ENCODE results near the gene CNTNAP2. TPM values are rescaled to one million over a fixed set of nuclear protein-coding genes. Genes with fewer than 3 reads are reported as not detected.

CNTNAP2 gene
- total RNA-seq, 1 experiment from 2014 or later: 64.5 TPM

- no peak overlapping the region for H2BK120ac ChIP-seq (ENCODE audit: low read depth, low read length, poor library complexity, severe bottlenecking)
- H3K27ac ChIP-seq (ENCODE audit: insufficient read length, low read depth, low read length): no peak overlapping the region
- no peak for DNase-seq
- no peak overlapping the region for H4K5ac ChIP-seq (ENCODE audit: insufficient read length, low read depth, low read length)
- no peak overlapping the region for H2AK5ac ChIP-seq (ENCODE audit: insufficient read length, low read length)
- no peaks in the 10 kb centered on the region for H3K79me1 ChIP-seq (ENCODE audit: insufficient read depth, low read depth, low read length, poor library complexity, severe bottlenecking)
- H2BK15ac ChIP-seq (ENCODE audit: low read depth, low read length): no peak overlapping the region
- no peak overlapping the region for H3K9ac ChIP-seq (ENCODE audit: extremely low read depth, insufficient read length, low read length)
- H4K20me1 ChIP-seq (ENCODE audit: control insufficient read depth, insufficient read depth, insufficient read length): no peaks in the 10 kb centered on the region
- no peak overlapping the region for H3K14ac ChIP-seq (ENCODE audit: insufficient read depth, low read length)
- no peaks in the 10 kb centered on the region for H3K27me3 ChIP-seq (ENCODE audit: insufficient read depth, low read length)
- H2BK20ac ChIP-seq (ENCODE audit: low read depth, low read length, poor library complexity, severe bottlenecking): no peak overlapping the region
- H3K9me3 ChIP-seq (ENCODE audit: control insufficient read depth, low read depth, low read length): no peaks in the 10 kb centered on the region
- Mint-ChIP-seq H3K27ac (no peak overlapping the region), H3K36me3 (ENCODE audit: insufficient read depth in 1 of 3, low read depth in 3 of 3) (no peaks in the 10 kb centered on the region), H3K4me1 (peaks cover 7 to 9% of the 10 kb centered on the region in 2 experiments), H3K4me3 (no peak overlapping the region), H3K9me3 (no peaks in the 10 kb centered on the region), H3K27me3 (ENCODE audit: low read depth) (no peaks in the 10 kb centered on the region)
- no peaks in the 10 kb centered on the region for H3K4me1 ChIP-seq (ENCODE audit: insufficient read depth, low read length)
- no CpG with 5 or more reads among the region's 2 CpGs for WGBS (ENCODE audit: extremely low coverage, insufficient read length, low lambda C conversion rate)
- H3K18ac ChIP-seq (ENCODE audit: insufficient read length, low read depth, low read length): no peak overlapping the region
- no peak overlapping the region for H3K56ac ChIP-seq (ENCODE audit: insufficient read length, low read depth, low read length)
- no peaks in the 10 kb centered on the region for H3K23me2 ChIP-seq (ENCODE audit: insufficient read length, low read depth, low read length, poor library complexity, severe bottlenecking)
- H4K8ac ChIP-seq (replicated peaks; ENCODE audit: insufficient read length, low read depth, low read length): no peak overlapping the region
- H4K91ac ChIP-seq (ENCODE audit: insufficient read length, low read depth, low read length): no peak overlapping the region
- H3K4ac ChIP-seq (ENCODE audit: low read depth, low read length): no peak overlapping the region
- H3K23ac ChIP-seq (ENCODE audit: insufficient read length, low read depth, low read length): no peak overlapping the region
- H2BK12ac ChIP-seq (ENCODE audit: insufficient read length, low read depth, low read length): no peak overlapping the region
- no peak overlapping the region for H3T11ph ChIP-seq (ENCODE audit: low read length)
- peak; percentile 23; the same call in 1 of the 3 replicates for TF ChIP-seq CTCF (conservative IDR thresholded peaks at IDR 0.05)
- H2AFZ ChIP-seq (ENCODE audit: low read length): no peak overlapping the region
- H3K4me2 ChIP-seq (ENCODE audit: insufficient read depth, insufficient read length, low read length): no peak overlapping the region
- H3K79me2 ChIP-seq (ENCODE audit: insufficient read depth, low read length): no peaks in the 10 kb centered on the region
- no peak overlapping the region for H2BK5ac ChIP-seq (ENCODE audit: insufficient read length, low read length)
Observed at GRCh38 chr7:146175716-146176115, 59.1 kb downstream of the CNTNAP2 start.
